Body of pancreas (tissue), 4 donors: ENCODE measurements around the gene CALML3.

Source experiments
- POLR2A ChIP-seq, 3 donors: fragments of 450-650 bp; IDR thresholded peaks; one replicate each; pipeline ENCODE4 v1.6.1; 2016; ENCODE audit warnings: antibody characterized with exemption in 3 of 3, mild to moderate bottlenecking in 2 of 3
- TF ChIP-seq, protein P1 (sequence below), 7 experiments: fragments of 450-650 bp in 4 of 7; fragments of 200-600 bp in 3 of 7; sonication (generic) in 3 of 7; IDR thresholded peaks; one replicate each; pipeline ENCODE4 v1.5.1; 2016 to 2019; ENCODE audit warnings: antibody characterized with exemption in 7 of 7

DNA sequence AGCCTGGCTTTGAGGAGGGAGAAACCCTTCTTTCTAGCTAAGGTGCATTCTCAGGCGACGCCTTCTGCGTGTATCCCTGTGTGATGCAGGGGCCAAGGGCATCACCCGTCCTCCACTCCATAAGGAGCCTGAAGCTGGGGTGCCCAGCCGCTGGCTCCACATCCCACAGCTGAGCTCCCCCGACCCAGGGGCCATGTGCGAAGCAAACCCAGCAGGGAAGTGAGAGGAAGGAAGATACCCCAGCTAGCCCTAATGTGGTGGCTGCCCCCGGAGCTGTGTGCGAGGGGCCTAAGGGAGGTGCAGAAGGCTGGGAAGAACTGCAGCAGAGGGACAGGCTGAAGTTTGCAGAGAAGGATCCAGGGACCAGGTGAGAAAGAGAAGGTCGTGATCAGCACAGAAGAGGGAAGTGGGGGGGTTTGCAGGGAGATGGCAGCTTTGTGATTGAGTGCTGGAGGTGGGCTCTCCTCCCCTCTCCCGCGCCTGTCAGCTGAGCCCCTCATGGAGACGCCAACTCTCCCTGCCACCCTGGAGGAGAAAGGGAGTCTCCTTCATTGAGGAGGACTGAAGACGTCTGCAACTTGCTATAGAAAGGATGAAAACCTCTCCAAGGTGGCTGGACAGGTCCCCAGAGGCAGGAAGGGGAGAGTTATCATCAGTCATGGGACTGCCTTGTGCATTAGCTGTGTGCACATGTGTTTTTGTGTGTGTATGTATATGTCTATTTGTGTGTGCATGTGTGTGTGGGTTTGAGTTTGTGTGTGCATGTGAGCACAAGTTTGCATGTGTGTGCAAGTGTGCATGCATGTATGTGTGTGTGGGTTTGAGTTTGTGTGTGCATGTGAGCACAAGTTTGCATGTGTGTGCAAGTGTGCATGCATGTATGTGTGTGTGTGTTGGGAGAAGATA lies 21.9 kb upstream of the CALML3 start:
- TF ChIP-seq, protein P1, sequence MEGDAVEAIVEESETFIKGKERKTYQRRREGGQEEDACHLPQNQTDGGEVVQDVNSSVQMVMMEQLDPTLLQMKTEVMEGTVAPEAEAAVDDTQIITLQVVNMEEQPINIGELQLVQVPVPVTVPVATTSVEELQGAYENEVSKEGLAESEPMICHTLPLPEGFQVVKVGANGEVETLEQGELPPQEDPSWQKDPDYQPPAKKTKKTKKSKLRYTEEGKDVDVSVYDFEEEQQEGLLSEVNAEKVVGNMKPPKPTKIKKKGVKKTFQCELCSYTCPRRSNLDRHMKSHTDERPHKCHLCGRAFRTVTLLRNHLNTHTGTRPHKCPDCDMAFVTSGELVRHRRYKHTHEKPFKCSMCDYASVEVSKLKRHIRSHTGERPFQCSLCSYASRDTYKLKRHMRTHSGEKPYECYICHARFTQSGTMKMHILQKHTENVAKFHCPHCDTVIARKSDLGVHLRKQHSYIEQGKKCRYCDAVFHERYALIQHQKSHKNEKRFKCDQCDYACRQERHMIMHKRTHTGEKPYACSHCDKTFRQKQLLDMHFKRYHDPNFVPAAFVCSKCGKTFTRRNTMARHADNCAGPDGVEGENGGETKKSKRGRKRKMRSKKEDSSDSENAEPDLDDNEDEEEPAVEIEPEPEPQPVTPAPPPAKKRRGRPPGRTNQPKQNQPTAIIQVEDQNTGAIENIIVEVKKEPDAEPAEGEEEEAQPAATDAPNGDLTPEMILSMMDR (IDR thresholded peaks at IDR 0.05), result no peak
- no peak for TF ChIP-seq POLR2A (IDR thresholded peaks at IDR 0.05)
